PFSK-1 (cell line): ENCODE data around the gene SLC7A11.

Experiments
- POLR2AphosphoS5 ChIP-seq: IDR thresholded peaks from 2 replicates; pipeline ENCODE4 v1.6.1; 2012; ENCODE audit warnings: low read depth, mild to moderate bottlenecking, control low read depth, low read length, moderate library complexity
- SIN3A ChIP-seq: IDR thresholded peaks from 2 replicates; pipeline ENCODE4 v1.6.1; 2012; ENCODE audit warnings: mild to moderate bottlenecking, low read length, moderate library complexity, borderline replicate concordance; ENCODE audit not compliant: insufficient read depth
- TAF1 ChIP-seq: IDR thresholded peaks from 2 replicates; pipeline ENCODE4 v1.6.1; 2012; ENCODE audit warnings: low read length, control low read depth, borderline replicate concordance; ENCODE audit not compliant: insufficient read depth
- TF ChIP-seq, protein P1 (sequence below), 2 experiments: IDR thresholded peaks; 2 replicates each; pipeline versions ENCODE4 v1.6.1 to v1.8.0; 2011 to 2012; ENCODE audit warnings: low read depth in 2 of 2, low read length in 2 of 2, control low read depth in 1 of 2, inconsistent platforms in 1 of 2, mild to moderate bottlenecking in 1 of 2, moderate library complexity in 1 of 2; ENCODE audit not compliant: insufficient read depth in 1 of 2

DNA sequence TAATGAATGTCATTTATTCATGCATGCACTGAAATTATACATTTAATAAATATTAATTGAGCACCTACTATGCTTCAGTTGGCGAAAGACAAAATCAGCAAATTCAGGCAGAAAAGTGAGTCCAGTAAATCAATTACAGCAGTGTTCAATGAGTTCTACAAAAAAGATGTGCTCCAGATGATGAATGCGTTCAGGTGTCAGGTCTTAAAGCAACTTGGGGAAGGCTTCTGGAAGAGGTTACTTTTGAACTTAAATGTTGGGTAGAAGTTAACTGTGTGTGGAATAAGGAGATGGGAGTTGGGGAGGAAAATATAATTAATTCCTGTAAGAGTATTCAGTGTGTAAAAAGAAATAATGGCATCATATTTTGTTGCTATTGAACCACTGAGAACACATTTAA is 79.0 kb downstream of the SLC7A11 start:
- TF ChIP-seq SIN3A (no peak), POLR2AphosphoS5 (no peak), TAF1 (no peak)
- TF ChIP-seq, protein P1, sequence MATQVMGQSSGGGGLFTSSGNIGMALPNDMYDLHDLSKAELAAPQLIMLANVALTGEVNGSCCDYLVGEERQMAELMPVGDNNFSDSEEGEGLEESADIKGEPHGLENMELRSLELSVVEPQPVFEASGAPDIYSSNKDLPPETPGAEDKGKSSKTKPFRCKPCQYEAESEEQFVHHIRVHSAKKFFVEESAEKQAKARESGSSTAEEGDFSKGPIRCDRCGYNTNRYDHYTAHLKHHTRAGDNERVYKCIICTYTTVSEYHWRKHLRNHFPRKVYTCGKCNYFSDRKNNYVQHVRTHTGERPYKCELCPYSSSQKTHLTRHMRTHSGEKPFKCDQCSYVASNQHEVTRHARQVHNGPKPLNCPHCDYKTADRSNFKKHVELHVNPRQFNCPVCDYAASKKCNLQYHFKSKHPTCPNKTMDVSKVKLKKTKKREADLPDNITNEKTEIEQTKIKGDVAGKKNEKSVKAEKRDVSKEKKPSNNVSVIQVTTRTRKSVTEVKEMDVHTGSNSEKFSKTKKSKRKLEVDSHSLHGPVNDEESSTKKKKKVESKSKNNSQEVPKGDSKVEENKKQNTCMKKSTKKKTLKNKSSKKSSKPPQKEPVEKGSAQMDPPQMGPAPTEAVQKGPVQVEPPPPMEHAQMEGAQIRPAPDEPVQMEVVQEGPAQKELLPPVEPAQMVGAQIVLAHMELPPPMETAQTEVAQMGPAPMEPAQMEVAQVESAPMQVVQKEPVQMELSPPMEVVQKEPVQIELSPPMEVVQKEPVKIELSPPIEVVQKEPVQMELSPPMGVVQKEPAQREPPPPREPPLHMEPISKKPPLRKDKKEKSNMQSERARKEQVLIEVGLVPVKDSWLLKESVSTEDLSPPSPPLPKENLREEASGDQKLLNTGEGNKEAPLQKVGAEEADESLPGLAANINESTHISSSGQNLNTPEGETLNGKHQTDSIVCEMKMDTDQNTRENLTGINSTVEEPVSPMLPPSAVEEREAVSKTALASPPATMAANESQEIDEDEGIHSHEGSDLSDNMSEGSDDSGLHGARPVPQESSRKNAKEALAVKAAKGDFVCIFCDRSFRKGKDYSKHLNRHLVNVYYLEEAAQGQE (IDR thresholded peaks at IDR 0.05; ENCODE audit: insufficient read depth in 1 of 2, low read depth in 2 of 2, low read length in 2 of 2) = no peak
